Measurements from ENCODE around the gene PTPRA. TPM values are rescaled to one million over a fixed set of nuclear protein-coding genes. Genes with fewer than 3 reads are reported as not detected.

PTPRA gene
- total RNA-seq, 1 experiment from 2014 or later, result 45.2 TPM

- Histone ChIP-seq H4K8ac (replicated peaks; ENCODE audit: insufficient read length, low read depth, low read length) (no peak overlapping the region), H3T11ph (ENCODE audit: low read length) (no peak overlapping the region), H3K4me1 (ENCODE audit: insufficient read depth, low read length) (no peaks in the 10 kb centered on the region), H3K18ac (ENCODE audit: insufficient read length, low read depth, low read length) (no peak overlapping the region), H3K23me2 (ENCODE audit: insufficient read length, low read depth, low read length, poor library complexity, severe bottlenecking) (no peaks in the 10 kb centered on the region), H4K91ac (ENCODE audit: insufficient read length, low read depth, low read length) (no peak overlapping the region), H3K9ac (ENCODE audit: extremely low read depth, insufficient read length, low read length) (no peak overlapping the region), H2BK5ac (ENCODE audit: insufficient read length, low read length) (no peak overlapping the region), H3K56ac (ENCODE audit: insufficient read length, low read depth, low read length) (no peak overlapping the region), H4K5ac (ENCODE audit: insufficient read length, low read depth, low read length) (no peak overlapping the region), H3K4me2 (ENCODE audit: insufficient read depth, insufficient read length, low read length) (no peak overlapping the region), H3K9me3 (ENCODE audit: control insufficient read depth, low read depth, low read length) (no peaks in the 10 kb centered on the region), H2AFZ (ENCODE audit: low read length) (no peak overlapping the region), H3K79me1 (ENCODE audit: insufficient read depth, low read depth, low read length, poor library complexity, severe bottlenecking) (no peaks in the 10 kb centered on the region), H3K27me3 (ENCODE audit: insufficient read depth, low read length) (peaks cover 2% of the 10 kb centered on the region; the same call in 1 of the 2 replicates), H2BK12ac (ENCODE audit: insufficient read length, low read depth, low read length) (no peak overlapping the region), H2AK5ac (ENCODE audit: insufficient read length, low read length) (no peak overlapping the region), H3K79me2 (ENCODE audit: insufficient read depth, low read length) (no peaks in the 10 kb centered on the region), H3K23ac (ENCODE audit: insufficient read length, low read depth, low read length) (no peak overlapping the region), H2BK15ac (ENCODE audit: low read depth, low read length) (no peak overlapping the region), H3K14ac (ENCODE audit: insufficient read depth, low read length) (no peak overlapping the region), H3K27ac (ENCODE audit: insufficient read length, low read depth, low read length) (no peak overlapping the region), H2BK20ac (ENCODE audit: low read depth, low read length, poor library complexity, severe bottlenecking) (no peak overlapping the region), H2BK120ac (ENCODE audit: low read depth, low read length, poor library complexity, severe bottlenecking) (no peak overlapping the region), H3K4ac (ENCODE audit: low read depth, low read length) (no peak overlapping the region), H4K20me1 (ENCODE audit: control insufficient read depth, insufficient read depth, insufficient read length) (no peaks in the 10 kb centered on the region)
- H3K4me1 Mint-ChIP-seq, result peaks cover 2% of the 10 kb centered on the region in 2 experiments
- no CpG with 5 or more reads among the region's 23 CpGs for WGBS (ENCODE audit: extremely low coverage, insufficient read length, low lambda C conversion rate)
- TF ChIP-seq CTCF (conservative IDR thresholded peaks at IDR 0.05), result no peak
- H3K27ac Mint-ChIP-seq, result no peak overlapping the region; a peak in 1 of 7 replicates
- no peaks in the 10 kb centered on the region for H3K36me3 Mint-ChIP-seq (ENCODE audit: insufficient read depth in 1 of 3, low read depth in 3 of 3)
- H3K27me3 Mint-ChIP-seq (ENCODE audit: low read depth), result peaks cover 23% of the 10 kb centered on the region
- DNase-seq, result no peak
- no peak overlapping the region for H3K4me3 Mint-ChIP-seq
- H3K9me3 Mint-ChIP-seq, result no peaks in the 10 kb centered on the region; a peak in 1 of 5 replicates
Measured at GRCh38 chr20:3067139-3068014, 194.1 kb downstream of the PTPRA start.
